ENCODE results near the gene FMO4. TPM values are rescaled to one million over a fixed set of nuclear protein-coding genes. Genes with fewer than 3 reads are reported as not detected.

FMO4 gene
- total and polyA plus RNA-seq, 10 of the 15 experiments (the other 5 are each of a cell fraction or from before 2014, with no cell fraction given): 0.26 to 3.0 (median 1.1) TPM

DNA sequence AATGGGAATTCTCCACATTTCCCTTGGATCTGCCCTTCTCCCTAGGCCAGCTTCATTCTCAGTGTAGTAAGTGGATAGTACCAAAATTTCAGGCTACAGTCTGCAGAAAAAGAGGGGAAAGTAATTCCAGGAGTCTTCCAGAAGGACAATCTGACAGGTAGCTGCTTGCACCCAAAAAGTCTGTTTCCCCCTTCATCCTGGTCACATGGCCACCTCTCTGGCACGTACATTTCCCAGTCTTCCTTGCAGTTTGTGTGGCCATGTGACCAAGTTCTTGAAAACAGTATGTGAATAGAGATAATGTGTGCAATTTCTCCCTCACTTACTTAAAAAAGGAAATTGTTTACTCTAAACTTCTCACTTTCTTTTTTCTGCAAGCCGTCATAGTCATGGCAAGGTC, 14.6 kb upstream of the FMO4 start:
- no peaks in the 10 kb centered on the region for H3K4me1 ChIP-seq (ENCODE audit: control insufficient read depth, insufficient read depth, low read length)
- H3K27ac ChIP-seq (ENCODE audit: control insufficient read depth, insufficient read depth): no peak overlapping the region
- TF ChIP-seq, protein P1, sequence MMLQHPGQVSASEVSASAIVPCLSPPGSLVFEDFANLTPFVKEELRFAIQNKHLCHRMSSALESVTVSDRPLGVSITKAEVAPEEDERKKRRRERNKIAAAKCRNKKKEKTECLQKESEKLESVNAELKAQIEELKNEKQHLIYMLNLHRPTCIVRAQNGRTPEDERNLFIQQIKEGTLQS (IDR thresholded peaks at IDR 0.05; ENCODE audit: borderline replicate concordance, extremely low read depth, low read depth, low read length): no peak
- TF ChIP-seq NR2C2 (IDR thresholded peaks at IDR 0.05; ENCODE audit: borderline replicate concordance, control insufficient read depth, insufficient read length, low read depth): no peak
- no peak for TF ChIP-seq DPF2 (IDR thresholded peaks at IDR 0.05)
- TF ChIP-seq HDAC2 (IDR thresholded peaks at IDR 0.05): no peak
- no peak for TF ChIP-seq TBL1XR1 (IDR thresholded peaks at IDR 0.05; ENCODE audit: low read depth, low read length)
- no peak overlapping the region for H3K9ac ChIP-seq (ENCODE audit: control insufficient read depth, insufficient read depth, low read length)
- ATAC-seq (no peak), FAIRE-seq (no peak), DNase-seq (ENCODE audit: low read depth, low spot score) (no peak)
- no peak overlapping the region for H2AFZ ChIP-seq (ENCODE audit: control insufficient read depth, low read depth, low read length)
- H3K4me3 ChIP-seq: no peak overlapping the region
- POLR2A ChIA-PET: no interaction called here
- H4K20me1 ChIP-seq (ENCODE audit: control insufficient read depth, insufficient read depth): no peaks in the 10 kb centered on the region
- no peaks in the 10 kb centered on the region for H3K36me3 ChIP-seq (ENCODE audit: control insufficient read depth in 2 of 2, insufficient read depth in 2 of 2, low read length in 1 of 2)
- SMC1A ChIA-PET (ENCODE audit: uncharacterized antibody, unreplicated experiment): interaction anchor here (2.0 kb wide), 1 partner anchor 14 kb away, joined by 7 read pairs; the partner anchor contains the start of gene FMO4
- WGBS (ENCODE audit: insufficient coverage, insufficient replicate concordance, low lambda C conversion rate, missing lambda C conversion rate): 0% methylated on average over 2 of the region's 2 CpGs
- no peaks in the 10 kb centered on the region for H3K79me2 ChIP-seq (ENCODE audit: control insufficient read depth, insufficient read depth, low read length)
- no TSS peak for BruUV-seq (replicated peaks)
- H3K4me2 ChIP-seq (ENCODE audit: control insufficient read depth, insufficient read depth): no peak overlapping the region
- CTCF ChIA-PET: no interaction called here
- in situ Hi-C loops (cut with MboI): no loop called here
- RAD21 ChIA-PET (ENCODE audit: unreplicated experiment): no interaction called here
- peaks cover 4% of the 10 kb centered on the region; the same call in 2 of the 3 replicates for H3K9me3 ChIP-seq (replicated peaks; ENCODE audit: control insufficient read depth, insufficient read depth, low read length)
- no peaks in the 10 kb centered on the region; a peak in 1 of 4 replicates for H3K27me3 ChIP-seq (replicated peaks in 1 of 2; ENCODE audit: control insufficient read depth in 2 of 2, insufficient read depth in 2 of 2, low read length in 1 of 2)
- intact Hi-C loops (cut with micrococcal nuclease; ENCODE audit: unreplicated experiment): no loop called here

DNA sequence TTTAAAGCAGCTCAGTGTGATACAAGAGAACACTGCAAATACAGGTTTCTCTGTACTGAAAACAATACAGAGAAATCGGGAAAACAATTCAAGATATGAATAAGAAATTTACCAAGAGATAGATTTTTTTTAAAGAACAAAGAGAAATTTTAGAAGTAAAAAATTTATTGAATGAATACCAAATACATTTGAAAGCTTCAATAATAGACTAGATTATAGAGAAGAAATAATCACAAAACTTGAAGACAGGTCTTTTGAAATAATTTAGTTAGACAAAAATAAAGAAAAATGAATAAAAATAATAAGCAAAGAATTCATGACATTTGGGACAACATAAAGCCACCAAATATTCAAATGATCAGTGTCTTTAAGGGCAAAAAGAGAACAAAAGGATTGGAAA, 13.6 kb upstream of the FMO4 start:
- FAIRE-seq: no peak
- RAD21 ChIA-PET (ENCODE audit: unreplicated experiment): no interaction called here
- in situ Hi-C loops (cut with MboI): no loop called here
- TF ChIP-seq, protein P2, sequence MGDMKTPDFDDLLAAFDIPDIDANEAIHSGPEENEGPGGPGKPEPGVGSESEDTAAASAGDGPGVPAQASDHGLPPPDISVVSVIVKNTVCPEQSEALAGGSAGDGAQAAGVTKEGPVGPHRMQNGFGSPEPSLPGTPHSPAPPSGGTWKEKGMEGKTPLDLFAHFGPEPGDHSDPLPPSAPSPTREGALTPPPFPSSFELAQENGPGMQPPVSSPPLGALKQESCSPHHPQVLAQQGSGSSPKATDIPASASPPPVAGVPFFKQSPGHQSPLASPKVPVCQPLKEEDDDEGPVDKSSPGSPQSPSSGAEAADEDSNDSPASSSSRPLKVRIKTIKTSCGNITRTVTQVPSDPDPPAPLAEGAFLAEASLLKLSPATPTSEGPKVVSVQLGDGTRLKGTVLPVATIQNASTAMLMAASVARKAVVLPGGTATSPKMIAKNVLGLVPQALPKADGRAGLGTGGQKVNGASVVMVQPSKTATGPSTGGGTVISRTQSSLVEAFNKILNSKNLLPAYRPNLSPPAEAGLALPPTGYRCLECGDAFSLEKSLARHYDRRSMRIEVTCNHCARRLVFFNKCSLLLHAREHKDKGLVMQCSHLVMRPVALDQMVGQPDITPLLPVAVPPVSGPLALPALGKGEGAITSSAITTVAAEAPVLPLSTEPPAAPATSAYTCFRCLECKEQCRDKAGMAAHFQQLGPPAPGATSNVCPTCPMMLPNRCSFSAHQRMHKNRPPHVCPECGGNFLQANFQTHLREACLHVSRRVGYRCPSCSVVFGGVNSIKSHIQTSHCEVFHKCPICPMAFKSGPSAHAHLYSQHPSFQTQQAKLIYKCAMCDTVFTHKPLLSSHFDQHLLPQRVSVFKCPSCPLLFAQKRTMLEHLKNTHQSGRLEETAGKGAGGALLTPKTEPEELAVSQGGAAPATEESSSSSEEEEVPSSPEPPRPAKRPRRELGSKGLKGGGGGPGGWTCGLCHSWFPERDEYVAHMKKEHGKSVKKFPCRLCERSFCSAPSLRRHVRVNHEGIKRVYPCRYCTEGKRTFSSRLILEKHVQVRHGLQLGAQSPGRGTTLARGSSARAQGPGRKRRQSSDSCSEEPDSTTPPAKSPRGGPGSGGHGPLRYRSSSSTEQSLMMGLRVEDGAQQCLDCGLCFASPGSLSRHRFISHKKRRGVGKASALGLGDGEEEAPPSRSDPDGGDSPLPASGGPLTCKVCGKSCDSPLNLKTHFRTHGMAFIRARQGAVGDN (IDR thresholded peaks at IDR 0.05): no peak
- TF ChIP-seq, protein P3, sequence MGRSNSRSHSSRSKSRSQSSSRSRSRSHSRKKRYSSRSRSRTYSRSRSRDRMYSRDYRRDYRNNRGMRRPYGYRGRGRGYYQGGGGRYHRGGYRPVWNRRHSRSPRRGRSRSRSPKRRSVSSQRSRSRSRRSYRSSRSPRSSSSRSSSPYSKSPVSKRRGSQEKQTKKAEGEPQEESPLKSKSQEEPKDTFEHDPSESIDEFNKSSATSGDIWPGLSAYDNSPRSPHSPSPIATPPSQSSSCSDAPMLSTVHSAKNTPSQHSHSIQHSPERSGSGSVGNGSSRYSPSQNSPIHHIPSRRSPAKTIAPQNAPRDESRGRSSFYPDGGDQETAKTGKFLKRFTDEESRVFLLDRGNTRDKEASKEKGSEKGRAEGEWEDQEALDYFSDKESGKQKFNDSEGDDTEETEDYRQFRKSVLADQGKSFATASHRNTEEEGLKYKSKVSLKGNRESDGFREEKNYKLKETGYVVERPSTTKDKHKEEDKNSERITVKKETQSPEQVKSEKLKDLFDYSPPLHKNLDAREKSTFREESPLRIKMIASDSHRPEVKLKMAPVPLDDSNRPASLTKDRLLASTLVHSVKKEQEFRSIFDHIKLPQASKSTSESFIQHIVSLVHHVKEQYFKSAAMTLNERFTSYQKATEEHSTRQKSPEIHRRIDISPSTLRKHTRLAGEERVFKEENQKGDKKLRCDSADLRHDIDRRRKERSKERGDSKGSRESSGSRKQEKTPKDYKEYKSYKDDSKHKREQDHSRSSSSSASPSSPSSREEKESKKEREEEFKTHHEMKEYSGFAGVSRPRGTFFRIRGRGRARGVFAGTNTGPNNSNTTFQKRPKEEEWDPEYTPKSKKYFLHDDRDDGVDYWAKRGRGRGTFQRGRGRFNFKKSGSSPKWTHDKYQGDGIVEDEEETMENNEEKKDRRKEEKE (IDR thresholded peaks at IDR 0.05): no peak
- no peak for TF ChIP-seq IRF4 (IDR thresholded peaks at IDR 0.05; ENCODE audit: low read depth, low read length)

More for the DNA sequence above, 13.6 kb upstream of the FMO4 start:
- intact Hi-C loops (cut with micrococcal nuclease; ENCODE audit: unreplicated experiment): no loop called here
- 5% methylated on average over 1 of the region's 1 CpG for WGBS (ENCODE audit: insufficient coverage, insufficient replicate concordance, low lambda C conversion rate, missing lambda C conversion rate)
- Histone ChIP-seq H3K4me2 (ENCODE audit: control insufficient read depth, insufficient read depth) (no peak overlapping the region), H3K36me3 (ENCODE audit: control insufficient read depth in 2 of 2, insufficient read depth in 2 of 2, low read length in 1 of 2) (no peaks in the 10 kb centered on the region), H3K27ac (ENCODE audit: control insufficient read depth, insufficient read depth) (no peak overlapping the region), H4K20me1 (ENCODE audit: control insufficient read depth, insufficient read depth) (no peaks in the 10 kb centered on the region), H3K4me1 (ENCODE audit: control insufficient read depth, insufficient read depth, low read length) (no peaks in the 10 kb centered on the region), H3K9ac (ENCODE audit: control insufficient read depth, insufficient read depth, low read length) (no peak overlapping the region), H3K79me2 (ENCODE audit: control insufficient read depth, insufficient read depth, low read length) (no peaks in the 10 kb centered on the region), H3K9me3 (replicated peaks; ENCODE audit: control insufficient read depth, insufficient read depth, low read length) (peaks cover 4% of the 10 kb centered on the region; the same call in 2 of the 3 replicates), H3K27me3 (replicated peaks in 1 of 2; ENCODE audit: control insufficient read depth in 2 of 2, insufficient read depth in 2 of 2, low read length in 1 of 2) (no peaks in the 10 kb centered on the region), H3K4me3 (no peak overlapping the region), H2AFZ (ENCODE audit: control insufficient read depth, low read depth, low read length) (no peak overlapping the region)
- DNase-seq (ENCODE audit: low read depth, low spot score) (no peak), ATAC-seq (no peak)
- POLR2A ChIA-PET: no interaction called here
- BruUV-seq (replicated peaks): no TSS peak
- CTCF ChIA-PET: no interaction called here
- SMC1A ChIA-PET (ENCODE audit: uncharacterized antibody, unreplicated experiment): interaction anchor here (2.0 kb wide), 1 partner anchor 13 kb away, joined by 7 read pairs; the partner anchor contains the start of gene FMO4
